ENCODE data around the gene UBE2N. TPM values are rescaled to one million over a fixed set of nuclear protein-coding genes. Genes with fewer than 3 reads are reported as not detected.

Gene UBE2N
- total RNA-seq, 2 donors from 2014 or later = 106 to 137 TPM

DNA sequence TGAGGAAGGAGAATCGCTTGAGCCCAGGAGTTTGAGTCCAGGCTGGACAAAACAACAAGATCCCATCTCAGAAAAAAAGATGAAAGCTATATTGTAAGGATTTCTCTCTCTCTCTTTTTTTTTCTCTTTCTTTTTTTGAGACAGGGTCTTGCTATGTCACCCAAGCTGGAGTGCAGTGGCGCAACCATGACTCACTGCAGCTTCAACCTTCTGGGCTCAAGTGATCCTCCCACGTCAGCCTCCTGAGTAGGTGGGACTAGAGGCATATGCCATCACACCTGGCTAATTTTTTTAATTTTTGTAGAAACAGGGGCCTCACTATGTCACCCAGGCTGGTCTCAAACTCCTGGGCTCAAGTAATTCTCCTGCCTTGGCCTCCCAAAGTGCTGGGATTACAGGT is 19.8 kb upstream of the UBE2N start:
- H3K27ac ChIP-seq = no peak overlapping the region
- intact Hi-C loops (cut with DNase I) = no loop called here
- H3K4me1 ChIP-seq = no peaks in the 10 kb centered on the region
- no peaks in the 10 kb centered on the region for H3K9me3 ChIP-seq
- H3K4me3 ChIP-seq = no peak overlapping the region
- no peaks in the 10 kb centered on the region for H3K36me3 ChIP-seq
- no peak overlapping the region for H3K9ac ChIP-seq (ENCODE audit: low read depth in 2 of 2, low read length in 2 of 2)
- no peak for TF ChIP-seq CTCF (IDR thresholded peaks at IDR 0.05)
- no peak for DNase-seq
- H3K27me3 ChIP-seq = no peaks in the 10 kb centered on the region

DNA sequence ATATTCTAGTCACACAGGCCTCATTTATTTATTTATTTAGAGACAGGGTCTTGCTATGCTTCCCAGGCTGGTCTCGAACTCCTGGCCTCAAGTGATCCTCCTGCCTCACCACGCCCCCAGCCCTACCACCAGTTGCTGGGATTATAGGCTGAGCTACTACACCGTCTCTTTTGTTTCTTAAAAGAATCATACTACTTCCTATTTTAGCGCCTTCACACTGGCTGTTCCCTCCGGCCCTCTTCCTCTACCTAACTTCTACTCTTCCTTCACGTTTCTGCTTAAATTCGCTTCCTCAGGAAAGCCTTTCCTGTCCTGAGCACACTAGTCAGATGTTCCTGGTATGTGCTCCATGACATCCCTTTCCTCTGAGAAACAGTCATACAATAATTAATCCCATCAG is 19.2 kb upstream of the UBE2N start:
- H3K27me3 ChIP-seq = no peaks in the 10 kb centered on the region
- intact Hi-C loops (cut with DNase I) = no loop called here
- H3K4me1 ChIP-seq = no peaks in the 10 kb centered on the region
- no peak overlapping the region for H3K27ac ChIP-seq
- H3K4me3 ChIP-seq = no peak overlapping the region
- H3K9ac ChIP-seq (ENCODE audit: low read depth in 2 of 2, low read length in 2 of 2) = no peak overlapping the region
- TF ChIP-seq CTCF (IDR thresholded peaks at IDR 0.05) = no peak
- DNase-seq = no peak
- H3K9me3 ChIP-seq = no peaks in the 10 kb centered on the region
- no peaks in the 10 kb centered on the region for H3K36me3 ChIP-seq

DNA sequence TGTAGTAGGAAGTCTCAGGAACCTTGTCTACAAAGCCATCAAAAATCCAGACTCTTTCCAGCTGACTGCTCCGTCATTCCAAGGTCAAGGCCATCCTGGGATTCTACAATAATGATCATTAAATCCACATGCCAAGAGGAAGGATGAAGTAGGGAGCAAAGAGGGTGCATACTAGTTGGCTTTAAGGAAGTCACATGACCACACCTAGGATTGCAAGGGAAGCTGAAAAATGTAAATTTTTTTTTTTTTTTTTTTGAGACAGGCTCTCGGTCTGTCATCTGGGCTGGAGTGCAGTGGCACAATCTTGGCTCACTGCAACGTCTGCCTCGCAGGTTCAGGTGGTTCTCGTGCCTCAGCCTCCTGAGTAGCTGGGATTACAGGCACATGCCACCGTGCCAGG is 18.3 kb upstream of the UBE2N start:
- intact Hi-C loops (cut with DNase I) = no loop called here
- H3K9ac ChIP-seq (ENCODE audit: low read depth in 2 of 2, low read length in 2 of 2) = no peak overlapping the region
- no peak for TF ChIP-seq CTCF (IDR thresholded peaks at IDR 0.05)
- no peak overlapping the region for H3K27ac ChIP-seq
- H3K36me3 ChIP-seq = no peaks in the 10 kb centered on the region
- H3K27me3 ChIP-seq = no peaks in the 10 kb centered on the region
- DNase-seq = no peak
- no peaks in the 10 kb centered on the region for H3K4me1 ChIP-seq
- H3K4me3 ChIP-seq = no peak overlapping the region
- H3K9me3 ChIP-seq = no peaks in the 10 kb centered on the region

GRCh38 chr12:93459097-93459496 is 17.4 kb upstream of the UBE2N start:
- DNase-seq = no peak
- TF ChIP-seq CTCF (IDR thresholded peaks at IDR 0.05) = no peak
- Histone ChIP-seq H3K4me3 (no peak overlapping the region), H3K27me3 (no peaks in the 10 kb centered on the region), H3K27ac (no peak overlapping the region), H3K4me1 (no peaks in the 10 kb centered on the region), H3K9me3 (no peaks in the 10 kb centered on the region), H3K36me3 (no peaks in the 10 kb centered on the region), H3K9ac (ENCODE audit: low read depth in 2 of 2, low read length in 2 of 2) (no peak overlapping the region)
- intact Hi-C loops (cut with DNase I) = no loop called here

GRCh38 chr12:93456077-93456476 is 14.3 kb upstream of the UBE2N start:
- no peak overlapping the region for H3K4me3 ChIP-seq
- no peaks in the 10 kb centered on the region for H3K4me1 ChIP-seq
- no peak for DNase-seq
- no peaks in the 10 kb centered on the region for H3K27me3 ChIP-seq
- intact Hi-C loops (cut with DNase I) = no loop called here
- no peak overlapping the region for H3K27ac ChIP-seq
- TF ChIP-seq CTCF (IDR thresholded peaks at IDR 0.05) = no peak
- no peak overlapping the region for H3K9ac ChIP-seq (ENCODE audit: low read depth in 2 of 2, low read length in 2 of 2)
- no peaks in the 10 kb centered on the region for H3K9me3 ChIP-seq
- no peaks in the 10 kb centered on the region for H3K36me3 ChIP-seq

DNA sequence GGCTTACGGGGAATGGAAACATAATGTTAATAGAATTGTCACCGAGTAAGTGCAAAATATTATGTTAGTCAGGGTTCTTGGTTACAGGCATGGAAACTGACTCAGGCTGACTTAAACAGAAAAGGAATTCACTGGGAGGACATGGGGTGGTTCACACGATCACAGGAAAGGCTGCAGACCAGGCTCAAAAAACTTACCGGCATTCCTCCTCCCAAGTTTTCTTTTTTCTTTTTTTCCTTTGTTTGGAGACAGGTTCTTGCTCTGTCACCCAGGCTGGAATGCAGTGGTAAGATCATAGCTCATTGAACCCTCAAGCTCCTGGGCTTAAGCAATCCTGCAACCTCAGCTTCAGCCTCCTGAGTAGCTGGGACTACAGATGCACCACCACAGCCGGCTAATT is 11.9 kb upstream of the UBE2N start:
- H3K4me3 ChIP-seq = no peak overlapping the region
- DNase-seq = no peak
- H3K36me3 ChIP-seq = no peaks in the 10 kb centered on the region
- H3K9me3 ChIP-seq = no peaks in the 10 kb centered on the region
- H3K4me1 ChIP-seq = no peaks in the 10 kb centered on the region
- intact Hi-C loops (cut with DNase I) = no loop called here
- no peak overlapping the region for H3K27ac ChIP-seq
- no peak for TF ChIP-seq CTCF (IDR thresholded peaks at IDR 0.05)
- H3K27me3 ChIP-seq = no peaks in the 10 kb centered on the region
- no peak overlapping the region for H3K9ac ChIP-seq (ENCODE audit: low read depth in 2 of 2, low read length in 2 of 2)

All from colonic mucosa (tissue), 4 donors.